Testis (tissue), 2 donors: ENCODE data around the gene TTC22.

Source experiments
- CTCF ChIP-seq, 3 experiments: fragments of 450-650 bp in 2 of 3; fragments of 200-600 bp in 1 of 3; sonication (generic) in 1 of 3; IDR thresholded peaks; one replicate each; pipeline ENCODE4 v1.5.1; 2016 to 2019; ENCODE audit warnings: antibody characterized with exemption in 3 of 3, mild to moderate bottlenecking in 2 of 3, moderate library complexity in 1 of 3
- POLR2A ChIP-seq: fragments of 450-650 bp; IDR thresholded peaks from one replicate; pipeline ENCODE4 v1.6.1; 2017; ENCODE audit warnings: antibody characterized with exemption, mild to moderate bottlenecking, moderate library complexity

- TF ChIP-seq POLR2A: no peak
- TF ChIP-seq CTCF (IDR thresholded peaks at IDR 0.05): no peak
These were observed 18.5 kb downstream of the TTC22 start for GRCh38 chr1:54782588-54782987.
